ENCODE results near the gene CHMP1B. TPM values are rescaled to one million over a fixed set of nuclear protein-coding genes. Genes with fewer than 3 reads are reported as not detected.

Gene CHMP1B
- total RNA-seq (10 to 100 TPM; 39.1 to 50.0 TPM), polyA plus RNA-seq (ENCODE audit: insufficient read depth, low read depth, low replicate concordance) (32.8 TPM)
- long read RNA-seq, donor 1, transcript CHMP1B-201 (1 exons, 3,054 nt): major isoform, 109 of 109 reads
- long read RNA-seq, donor 1, partial matches to known transcripts: 0 of 109 reads
- long read RNA-seq, donor 1, other reads (novel, unspliced or antisense): 0 of 109 reads
- long read RNA-seq, donor 2, transcript CHMP1B-201 (1 exons, 3,054 nt): major isoform, 47 of 47 reads
- long read RNA-seq, donor 2, partial matches to known transcripts: 0 of 47 reads
- long read RNA-seq, donor 2, other reads (novel, unspliced or antisense): 0 of 47 reads

GRCh38 chr18:11851146-11851805, at the start of gene CHMP1B:
Gene CHMP1B (plus strand): TSS chr18:11851413. CDS start chr18:11851512, 99 bp downstream.
- no peaks in the 10 kb centered on the region for H3K27me3 ChIP-seq
- H3K27ac ChIP-seq: peak within 1 kb of the TSS; percentile 75 to 89
- peak; percentile 99 for DNase-seq
- H3K36me3 ChIP-seq (ENCODE audit: low read depth, missing control alignments): no peaks in the 10 kb centered on the region
- intact Hi-C loops (cut with DNase I; ENCODE audit: low total_unique reads): no loop called here
- H3K4me1 ChIP-seq: peaks cover 19% of the 10 kb centered on the region
- H3K9me3 ChIP-seq: no peaks in the 10 kb centered on the region
- peak within 1 kb of the TSS; percentile 82 to 88 for H3K4me3 ChIP-seq
- TF ChIP-seq CTCF (IDR thresholded peaks at IDR 0.05) (peak in 1 of 3 experiments; percentile 1), POLR2A (IDR thresholded peaks at IDR 0.05) (peak; percentile 87)
- 0 to 1% methylated on average over 52 to 53 of the region's 53 CpGs for WGBS, 2 donors

DNA sequence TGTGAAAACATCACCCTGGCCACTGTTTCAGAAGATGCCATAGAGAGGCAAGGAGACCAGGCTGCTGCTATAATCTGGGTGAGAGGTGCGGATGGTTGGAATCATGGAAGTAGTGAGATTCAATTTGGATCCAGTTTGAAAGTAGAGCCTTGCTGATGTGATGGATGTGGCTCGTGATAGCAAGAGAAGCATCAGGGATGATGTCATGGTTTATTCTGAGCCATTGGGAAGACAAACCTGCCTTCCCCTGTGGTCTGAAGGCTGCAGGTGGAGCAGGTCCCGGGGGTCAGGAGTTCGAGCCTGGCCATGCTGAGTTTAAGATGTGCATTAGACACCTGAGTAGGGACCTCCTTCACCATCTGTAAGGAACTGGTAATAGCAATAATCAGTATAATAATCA, 49.6 kb upstream of the CHMP1B start:
- no peaks in the 10 kb centered on the region for H3K9me3 ChIP-seq
- H3K36me3 ChIP-seq (ENCODE audit: low read depth, missing control alignments): no peaks in the 10 kb centered on the region
- no peak overlapping the region for H3K27ac ChIP-seq
- TF ChIP-seq POLR2A (IDR thresholded peaks at IDR 0.05) (no peak), CTCF (IDR thresholded peaks at IDR 0.05) (no peak)
- WGBS, 2 donors: 88 to 94% methylated on average over 4 of the region's 4 CpGs
- no peaks in the 10 kb centered on the region for H3K4me1 ChIP-seq
- DNase-seq: no peak
- intact Hi-C loops (cut with DNase I; ENCODE audit: low total_unique reads): no loop called here
- H3K4me3 ChIP-seq: no peak overlapping the region
- no peaks in the 10 kb centered on the region for H3K27me3 ChIP-seq

GRCh38 chr18:11802158-11802557, 49.1 kb upstream of the CHMP1B start:
- Histone ChIP-seq H3K4me3 (no peak overlapping the region), H3K9me3 (no peaks in the 10 kb centered on the region), H3K4me1 (no peaks in the 10 kb centered on the region), H3K36me3 (ENCODE audit: low read depth, missing control alignments) (no peaks in the 10 kb centered on the region), H3K27ac (no peak overlapping the region), H3K27me3 (no peaks in the 10 kb centered on the region)
- WGBS, 2 donors: 95% methylated on average over 6 of the region's 6 CpGs
- intact Hi-C loops (cut with DNase I; ENCODE audit: low total_unique reads): no loop called here
- TF ChIP-seq POLR2A (IDR thresholded peaks at IDR 0.05) (no peak), CTCF (IDR thresholded peaks at IDR 0.05) (no peak)
- no peak for DNase-seq

- no peak for DNase-seq
- WGBS, 2 donors: 87 to 91% methylated on average over 10 of the region's 10 CpGs
- Histone ChIP-seq H3K27me3 (no peaks in the 10 kb centered on the region), H3K27ac (no peak overlapping the region), H3K4me3 (no peak overlapping the region), H3K9me3 (no peaks in the 10 kb centered on the region), H3K36me3 (ENCODE audit: low read depth, missing control alignments) (no peaks in the 10 kb centered on the region), H3K4me1 (no peaks in the 10 kb centered on the region)
- intact Hi-C loops (cut with DNase I; ENCODE audit: low total_unique reads): no loop called here
- TF ChIP-seq POLR2A (IDR thresholded peaks at IDR 0.05): no peak
- TF ChIP-seq CTCF (IDR thresholded peaks at IDR 0.05): no peak
These were observed 48.6 kb upstream of the CHMP1B start for GRCh38 chr18:11802586-11802985.

Data from testis (tissue), 5 donors.